ENCODE results near the gene FHIT. TPM values are rescaled to one million over a fixed set of nuclear protein-coding genes. Genes with fewer than 3 reads are reported as not detected.

Gene FHIT
- total and polyA plus RNA-seq, 10 of the 15 experiments (the other 5 are each of a cell fraction or from before 2014, with no cell fraction given): 4.2 to 14.9 (median 9.4) TPM

- TF ChIP-seq, protein P1, sequence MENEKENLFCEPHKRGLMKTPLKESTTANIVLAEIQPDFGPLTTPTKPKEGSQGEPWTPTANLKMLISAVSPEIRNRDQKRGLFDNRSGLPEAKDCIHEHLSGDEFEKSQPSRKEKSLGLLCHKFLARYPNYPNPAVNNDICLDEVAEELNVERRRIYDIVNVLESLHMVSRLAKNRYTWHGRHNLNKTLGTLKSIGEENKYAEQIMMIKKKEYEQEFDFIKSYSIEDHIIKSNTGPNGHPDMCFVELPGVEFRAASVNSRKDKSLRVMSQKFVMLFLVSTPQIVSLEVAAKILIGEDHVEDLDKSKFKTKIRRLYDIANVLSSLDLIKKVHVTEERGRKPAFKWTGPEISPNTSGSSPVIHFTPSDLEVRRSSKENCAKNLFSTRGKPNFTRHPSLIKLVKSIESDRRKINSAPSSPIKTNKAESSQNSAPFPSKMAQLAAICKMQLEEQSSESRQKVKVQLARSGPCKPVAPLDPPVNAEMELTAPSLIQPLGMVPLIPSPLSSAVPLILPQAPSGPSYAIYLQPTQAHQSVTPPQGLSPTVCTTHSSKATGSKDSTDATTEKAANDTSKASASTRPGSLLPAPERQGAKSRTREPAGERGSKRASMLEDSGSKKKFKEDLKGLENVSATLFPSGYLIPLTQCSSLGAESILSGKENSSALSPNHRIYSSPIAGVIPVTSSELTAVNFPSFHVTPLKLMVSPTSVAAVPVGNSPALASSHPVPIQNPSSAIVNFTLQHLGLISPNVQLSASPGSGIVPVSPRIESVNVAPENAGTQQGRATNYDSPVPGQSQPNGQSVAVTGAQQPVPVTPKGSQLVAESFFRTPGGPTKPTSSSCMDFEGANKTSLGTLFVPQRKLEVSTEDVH (IDR thresholded peaks at IDR 0.05; ENCODE audit: low read depth, partially characterized antibody): no peak
- no peak for TF ChIP-seq JUNB (IDR thresholded peaks at IDR 0.05)
- TF ChIP-seq, protein P2, sequence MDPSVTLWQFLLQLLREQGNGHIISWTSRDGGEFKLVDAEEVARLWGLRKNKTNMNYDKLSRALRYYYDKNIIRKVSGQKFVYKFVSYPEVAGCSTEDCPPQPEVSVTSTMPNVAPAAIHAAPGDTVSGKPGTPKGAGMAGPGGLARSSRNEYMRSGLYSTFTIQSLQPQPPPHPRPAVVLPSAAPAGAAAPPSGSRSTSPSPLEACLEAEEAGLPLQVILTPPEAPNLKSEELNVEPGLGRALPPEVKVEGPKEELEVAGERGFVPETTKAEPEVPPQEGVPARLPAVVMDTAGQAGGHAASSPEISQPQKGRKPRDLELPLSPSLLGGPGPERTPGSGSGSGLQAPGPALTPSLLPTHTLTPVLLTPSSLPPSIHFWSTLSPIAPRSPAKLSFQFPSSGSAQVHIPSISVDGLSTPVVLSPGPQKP (IDR thresholded peaks at IDR 0.05; ENCODE audit: low read depth, low read length): no peak
- no peak for TF ChIP-seq SMAD5 (IDR thresholded peaks at IDR 0.05; ENCODE audit: low read depth)
- TF ChIP-seq, protein P3, sequence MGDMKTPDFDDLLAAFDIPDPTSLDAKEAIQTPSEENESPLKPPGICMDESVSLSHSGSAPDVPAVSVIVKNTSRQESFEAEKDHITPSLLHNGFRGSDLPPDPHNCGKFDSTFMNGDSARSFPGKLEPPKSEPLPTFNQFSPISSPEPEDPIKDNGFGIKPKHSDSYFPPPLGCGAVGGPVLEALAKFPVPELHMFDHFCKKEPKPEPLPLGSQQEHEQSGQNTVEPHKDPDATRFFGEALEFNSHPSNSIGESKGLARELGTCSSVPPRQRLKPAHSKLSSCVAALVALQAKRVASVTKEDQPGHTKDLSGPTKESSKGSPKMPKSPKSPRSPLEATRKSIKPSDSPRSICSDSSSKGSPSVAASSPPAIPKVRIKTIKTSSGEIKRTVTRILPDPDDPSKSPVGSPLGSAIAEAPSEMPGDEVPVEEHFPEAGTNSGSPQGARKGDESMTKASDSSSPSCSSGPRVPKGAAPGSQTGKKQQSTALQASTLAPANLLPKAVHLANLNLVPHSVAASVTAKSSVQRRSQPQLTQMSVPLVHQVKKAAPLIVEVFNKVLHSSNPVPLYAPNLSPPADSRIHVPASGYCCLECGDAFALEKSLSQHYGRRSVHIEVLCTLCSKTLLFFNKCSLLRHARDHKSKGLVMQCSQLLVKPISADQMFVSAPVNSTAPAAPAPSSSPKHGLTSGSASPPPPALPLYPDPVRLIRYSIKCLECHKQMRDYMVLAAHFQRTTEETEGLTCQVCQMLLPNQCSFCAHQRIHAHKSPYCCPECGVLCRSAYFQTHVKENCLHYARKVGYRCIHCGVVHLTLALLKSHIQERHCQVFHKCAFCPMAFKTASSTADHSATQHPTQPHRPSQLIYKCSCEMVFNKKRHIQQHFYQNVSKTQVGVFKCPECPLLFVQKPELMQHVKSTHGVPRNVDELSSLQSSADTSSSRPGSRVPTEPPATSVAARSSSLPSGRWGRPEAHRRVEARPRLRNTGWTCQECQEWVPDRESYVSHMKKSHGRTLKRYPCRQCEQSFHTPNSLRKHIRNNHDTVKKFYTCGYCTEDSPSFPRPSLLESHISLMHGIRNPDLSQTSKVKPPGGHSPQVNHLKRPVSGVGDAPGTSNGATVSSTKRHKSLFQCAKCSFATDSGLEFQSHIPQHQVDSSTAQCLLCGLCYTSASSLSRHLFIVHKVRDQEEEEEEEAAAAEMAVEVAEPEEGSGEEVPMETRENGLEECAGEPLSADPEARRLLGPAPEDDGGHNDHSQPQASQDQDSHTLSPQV (IDR thresholded peaks at IDR 0.05): no peak
- no peak for TF ChIP-seq ZNF24 (IDR thresholded peaks at IDR 0.05)
These were observed 403.5 kb downstream of the FHIT start (continued) for GRCh38 chr3:60847791-60848190.
